Fibroblast of skin of abdomen (primary cell): ENCODE results near the gene VPS33A. TPM values are rescaled to one million over a fixed set of nuclear protein-coding genes. Genes with fewer than 3 reads are reported as not detected.
"Not testable (repeated sequence)": the region's sequence is repeated elsewhere in the genome, so short reads cannot be mapped to it uniquely, and the experiment has no call there.

Experiments used
- DNase-seq: peaks from one replicate; pipeline ENCODE4 v3.0.0-alpha.2; 2013
- polyA plus RNA-seq, 2 experiments: library from polyadenylated mRNA; unstranded; fragments of 120-200 nt; gene quantifications; one replicate each; pipeline ENCODE4 v1.2.1, GENCODE V29; 2013; ENCODE audit not compliant: insufficient read length in 2 of 2

The VPS33A gene
- 16.3 TPM for polyA plus RNA-seq (2013, experiment 1 of 2; ENCODE audit: insufficient read length)
- 14.2 TPM for polyA plus RNA-seq (2013, experiment 2 of 2; ENCODE audit: insufficient read length)

DNA sequence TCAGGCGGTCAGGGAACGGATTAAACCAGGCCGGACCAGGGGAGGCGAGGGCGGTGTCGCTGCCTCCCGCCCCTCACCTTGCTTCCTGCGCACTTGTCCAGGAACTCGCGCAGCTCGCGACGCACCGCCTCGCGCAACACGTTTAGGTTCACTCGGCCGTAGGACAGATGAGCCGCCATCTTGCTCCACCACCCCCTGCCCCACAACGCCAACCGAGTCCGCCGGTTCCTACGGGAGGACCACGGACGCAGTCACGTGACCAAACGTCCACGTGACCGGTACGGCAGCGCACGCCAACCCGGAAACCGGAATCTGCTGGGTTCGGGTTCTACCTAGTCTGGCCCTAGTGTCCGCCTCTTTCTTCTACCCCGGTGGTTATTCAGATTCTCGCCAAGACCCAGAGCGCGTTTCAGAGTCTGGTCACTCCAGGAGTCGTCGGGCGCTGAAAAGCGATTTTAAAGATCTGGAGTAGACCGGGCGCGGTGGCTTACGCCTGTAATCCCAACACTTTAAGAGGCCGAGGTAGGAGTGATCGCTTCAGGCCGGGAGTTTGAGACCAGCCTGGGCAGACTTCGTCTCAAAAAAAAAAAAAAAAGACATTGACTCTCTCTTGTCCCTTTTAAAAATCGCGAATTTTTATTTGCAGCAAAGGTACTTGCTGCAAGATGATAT lies at the start of gene VPS33A:
Gene VPS33A, minus strand, starts transcription at position 265 of the 672 bp plus-strand sequence. Its CDS starts 86 bp downstream, at position 179.
- DNase-seq, result peak; percentile 99

DNA sequence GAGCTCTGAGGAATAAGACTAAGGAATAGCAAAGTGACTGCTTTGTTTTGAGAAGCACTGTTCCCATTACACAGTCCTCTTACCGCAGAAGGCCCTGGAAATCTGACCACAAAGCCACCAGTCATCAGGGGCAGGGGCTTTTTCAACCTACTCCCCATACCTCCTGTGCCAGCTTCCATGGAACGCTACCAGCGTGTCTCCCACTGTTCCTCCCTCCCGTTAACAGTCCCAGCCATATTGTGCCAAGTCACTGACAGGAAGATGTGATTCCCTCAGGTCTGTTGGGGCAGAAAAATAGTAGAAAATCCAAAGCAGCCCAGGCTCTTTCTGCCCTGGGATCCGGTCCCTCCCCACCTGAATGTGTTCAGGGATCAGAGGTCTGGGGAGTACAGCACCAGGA lies 46.6 kb upstream of the VPS33A start:
- DNase-seq, result no peak

DNA sequence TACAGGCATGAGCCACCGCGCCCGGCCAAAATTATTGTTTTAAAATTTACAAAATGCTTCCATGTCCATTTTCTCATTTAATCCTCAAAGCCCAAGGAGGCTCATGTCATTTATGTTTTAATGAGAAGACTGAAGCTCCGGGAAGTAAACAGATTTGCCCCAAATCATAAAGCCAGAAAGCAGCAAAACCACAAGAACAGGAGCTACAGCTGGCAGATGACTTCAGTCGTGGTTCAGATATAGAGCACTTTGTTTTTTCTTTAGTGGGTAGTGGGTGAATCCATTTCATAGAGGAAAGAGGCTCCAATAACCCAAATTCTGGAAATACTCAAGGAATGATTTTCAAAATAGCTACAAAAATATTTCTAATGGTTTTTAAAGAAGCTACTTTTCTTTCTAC lies 45.4 kb upstream of the VPS33A start:
- DNase-seq, result no peak

DNA sequence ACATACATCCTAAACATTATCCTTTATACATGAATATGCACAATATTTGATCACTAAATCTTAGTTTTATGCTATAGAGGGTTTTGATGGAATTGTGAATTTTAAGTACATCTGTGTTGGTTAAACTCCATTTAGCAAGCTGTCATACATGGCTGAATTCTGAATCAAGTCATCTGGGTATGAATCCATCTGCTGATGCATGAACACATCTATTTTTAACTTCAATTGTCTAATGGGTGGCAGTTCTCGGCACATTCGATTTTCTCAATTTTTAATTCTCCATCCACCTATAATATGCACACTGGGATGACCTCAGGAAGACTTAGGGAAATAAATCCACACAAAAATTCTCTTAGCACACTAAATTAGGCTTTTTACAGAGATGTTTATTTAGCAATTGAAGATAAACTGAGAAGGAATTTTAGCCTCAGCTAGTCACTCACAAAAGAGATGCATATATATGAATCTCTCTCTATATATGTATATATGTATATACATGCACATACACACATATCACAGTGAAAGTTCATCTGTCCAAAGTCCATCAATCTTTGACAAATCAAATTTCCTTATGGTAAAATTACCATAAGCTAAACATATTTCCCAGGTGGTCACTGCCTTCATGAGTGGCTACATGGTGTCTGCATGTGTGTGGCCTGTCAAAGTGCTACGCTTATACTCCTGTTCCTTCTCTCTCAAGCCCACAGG lies 44.5 kb upstream of the VPS33A start:
- no peak for DNase-seq

DNA sequence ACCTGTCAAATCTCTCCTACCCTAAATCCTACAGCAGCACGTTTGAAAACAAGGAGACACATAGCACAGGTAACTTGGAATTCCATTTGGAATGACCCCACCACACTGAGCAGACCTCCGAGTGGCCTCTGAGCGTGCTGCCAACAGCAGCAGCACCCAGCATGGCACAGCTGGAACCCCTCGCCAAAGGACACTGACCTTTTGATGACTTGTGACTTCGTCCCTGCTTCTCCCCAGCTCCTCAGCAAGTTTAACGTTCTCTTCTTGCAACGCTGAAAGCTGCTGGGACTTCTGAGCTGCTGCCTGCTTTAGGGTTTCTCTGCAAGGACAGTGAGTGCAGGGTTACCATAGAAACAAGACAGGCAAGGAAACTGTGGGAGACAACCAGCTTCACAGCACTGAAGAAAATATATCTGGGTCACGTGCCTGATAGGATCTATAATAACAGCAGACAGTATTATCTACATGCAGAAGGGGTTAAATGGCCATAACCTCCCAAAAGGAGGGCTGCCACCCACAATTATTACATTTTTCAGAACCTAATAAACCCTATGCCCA lies 43.3 kb upstream of the VPS33A start:
- no peak for DNase-seq

DNA sequence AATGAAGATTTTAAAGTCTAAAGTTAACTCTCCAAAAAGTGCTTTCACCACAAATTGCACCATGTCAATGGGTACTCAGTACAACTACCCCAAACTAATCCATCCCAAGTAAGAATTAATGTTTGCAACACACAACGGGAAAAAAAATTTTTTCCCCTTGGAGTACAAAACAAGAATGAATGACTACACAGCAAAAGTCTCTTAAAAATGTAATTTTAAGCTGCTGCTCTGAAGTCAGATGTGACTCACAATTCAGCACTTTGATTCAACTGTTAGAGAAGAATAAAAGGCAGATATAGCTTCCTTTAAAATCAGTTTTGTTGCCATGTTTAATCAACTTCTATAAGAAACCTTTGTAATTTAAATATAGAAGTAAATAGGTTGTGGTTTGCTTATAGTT lies 42.5 kb upstream of the VPS33A start:
- peak; percentile 36 for DNase-seq

DNA sequence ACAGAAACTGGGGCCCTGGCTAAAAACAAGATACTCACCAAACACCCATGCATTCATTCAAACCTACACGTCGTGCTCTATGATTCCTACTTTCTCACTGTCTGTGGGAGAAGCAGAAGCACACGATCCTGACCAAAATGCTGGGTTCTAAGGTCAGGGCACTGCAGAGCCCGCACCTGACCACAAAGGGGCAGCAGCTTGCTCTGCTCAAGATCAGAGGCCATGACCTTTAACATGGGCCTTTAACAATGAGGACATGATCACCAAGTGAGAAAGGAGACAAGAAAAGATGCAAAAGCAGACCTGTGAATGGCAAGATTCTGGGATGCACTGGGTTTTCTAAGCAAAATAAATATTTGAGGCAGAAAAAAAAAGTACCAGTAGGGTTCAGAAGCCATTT lies 40.1 kb upstream of the VPS33A start:
- DNase-seq, result no peak

DNA sequence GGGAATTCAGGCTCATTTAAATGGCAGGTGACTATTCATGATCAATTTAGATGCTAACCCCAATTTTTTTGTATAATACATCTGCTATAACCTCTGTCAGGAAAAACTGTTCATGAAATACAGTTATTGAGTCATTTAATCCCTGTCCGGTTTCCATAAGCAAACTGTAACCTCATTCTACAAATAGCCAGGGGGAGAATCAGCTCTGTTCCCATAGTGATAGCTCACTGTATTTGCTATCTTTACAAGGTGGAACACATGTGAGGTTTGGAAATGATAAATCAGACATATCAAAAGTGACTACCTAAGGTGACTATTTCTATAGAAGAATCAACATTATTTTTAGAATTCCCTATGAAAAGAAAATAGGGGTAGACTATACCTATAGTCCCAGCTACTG lies 38.6 kb upstream of the VPS33A start:
- DNase-seq, result no peak

DNA sequence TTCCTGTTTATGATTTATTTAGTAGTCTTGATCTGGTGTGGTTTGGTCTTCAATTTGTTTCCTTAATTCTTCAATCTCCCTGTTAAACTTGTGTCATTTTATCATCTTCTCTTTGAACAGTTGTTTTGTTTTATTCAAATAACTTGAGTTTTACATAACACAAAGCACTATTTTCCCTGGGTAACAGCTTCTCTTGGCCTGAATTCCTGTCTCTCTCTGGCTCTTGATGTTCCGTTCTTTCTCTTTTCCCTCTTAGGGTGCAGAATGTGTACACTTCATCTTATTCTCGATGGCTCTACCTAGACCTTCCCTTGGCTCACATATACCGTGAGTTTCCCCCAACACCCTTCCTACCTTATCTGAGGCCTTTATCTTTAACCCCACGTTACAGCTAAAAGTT lies 36.8 kb upstream of the VPS33A start:
- DNase-seq, result no peak

DNA sequence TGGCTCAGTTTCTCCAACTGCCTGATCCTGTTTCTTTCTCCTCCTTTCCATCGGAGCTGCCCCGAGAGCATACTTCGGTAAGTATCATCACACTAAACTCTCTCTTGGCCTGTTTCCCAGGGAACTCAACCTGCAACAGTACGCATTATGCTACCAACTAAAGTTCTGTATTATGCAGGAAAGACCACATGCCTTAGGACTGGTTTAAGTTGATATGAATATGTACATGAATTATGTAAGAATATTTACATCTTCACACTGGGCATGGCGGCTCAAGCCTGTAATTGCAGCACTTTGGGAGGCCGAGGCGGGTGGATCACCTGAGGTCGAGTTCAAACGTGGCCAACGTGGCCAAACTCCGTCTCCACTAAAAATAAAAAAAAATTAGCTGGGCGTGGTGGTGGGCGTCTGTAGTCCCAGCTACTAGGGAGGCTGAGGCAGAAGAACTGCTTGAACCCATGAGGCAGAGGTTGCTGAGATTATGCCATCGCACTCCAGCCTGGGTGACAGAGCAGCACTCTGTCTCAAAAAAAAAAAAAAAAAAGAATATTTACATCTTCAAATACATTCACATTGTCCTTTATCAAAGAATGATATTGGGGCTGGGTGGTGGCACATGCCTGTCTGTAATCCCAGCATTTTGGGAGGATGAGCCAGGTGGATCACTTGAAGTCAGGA lies 31.9 kb upstream of the VPS33A start:
- DNase-seq, result no peak

DNA sequence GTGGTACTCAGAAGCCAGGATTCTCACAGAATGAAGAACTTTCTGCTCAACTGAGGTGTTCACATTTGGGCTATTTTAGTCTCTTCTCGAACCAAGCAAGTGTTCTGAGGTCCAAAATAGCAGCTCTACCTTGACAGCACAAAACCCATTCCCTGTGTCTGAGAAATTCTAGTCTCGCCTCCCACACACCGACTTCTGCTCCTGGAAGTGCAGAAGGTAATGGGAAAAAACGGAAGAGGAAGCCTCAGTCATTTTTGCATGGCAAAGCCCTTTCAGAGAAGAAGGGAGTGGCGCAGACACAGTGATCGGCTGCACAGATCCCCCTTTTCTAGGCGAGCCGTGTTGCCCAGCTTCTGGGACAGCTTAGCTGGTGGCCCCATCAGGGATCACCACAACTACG lies 31.2 kb upstream of the VPS33A start:
- no peak for DNase-seq

DNA sequence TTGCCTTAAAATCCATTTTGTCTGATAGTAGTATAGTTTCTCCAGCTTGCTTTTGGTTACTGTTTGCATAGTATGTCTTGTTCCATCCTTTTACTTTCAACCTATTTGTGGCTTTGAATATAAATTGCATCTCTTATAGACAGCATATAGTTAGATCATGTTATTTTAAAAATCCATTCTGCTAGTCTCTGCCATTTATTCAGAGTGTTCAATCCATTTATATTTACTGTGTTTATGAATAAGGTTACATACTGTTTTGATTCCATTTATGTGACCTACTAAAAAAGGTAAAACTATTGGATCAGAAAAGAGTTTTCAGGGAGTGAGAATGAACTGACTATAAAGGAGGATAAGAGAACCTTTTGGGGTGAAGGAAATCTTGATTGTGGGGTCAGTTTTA lies 29.6 kb upstream of the VPS33A start:
- no peak for DNase-seq

DNA sequence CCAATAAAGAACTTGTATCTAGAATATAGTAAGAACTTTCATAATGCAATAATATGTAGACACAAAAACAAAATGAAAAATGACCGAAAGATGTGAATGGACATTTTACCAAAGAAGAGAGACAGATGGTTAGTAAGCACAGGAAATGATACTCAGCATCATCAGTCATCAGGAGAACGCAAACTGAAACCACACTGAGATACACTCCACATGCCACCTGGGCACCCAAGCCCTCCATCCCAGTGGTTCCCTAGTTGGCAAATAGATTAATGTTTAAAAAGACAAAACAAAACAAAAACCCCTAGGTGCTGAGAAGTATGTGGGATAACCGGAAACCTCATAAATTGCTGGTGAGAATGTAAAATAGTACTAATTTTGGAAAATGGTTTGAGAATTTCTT lies 26.8 kb upstream of the VPS33A start:
- no peak for DNase-seq

DNA sequence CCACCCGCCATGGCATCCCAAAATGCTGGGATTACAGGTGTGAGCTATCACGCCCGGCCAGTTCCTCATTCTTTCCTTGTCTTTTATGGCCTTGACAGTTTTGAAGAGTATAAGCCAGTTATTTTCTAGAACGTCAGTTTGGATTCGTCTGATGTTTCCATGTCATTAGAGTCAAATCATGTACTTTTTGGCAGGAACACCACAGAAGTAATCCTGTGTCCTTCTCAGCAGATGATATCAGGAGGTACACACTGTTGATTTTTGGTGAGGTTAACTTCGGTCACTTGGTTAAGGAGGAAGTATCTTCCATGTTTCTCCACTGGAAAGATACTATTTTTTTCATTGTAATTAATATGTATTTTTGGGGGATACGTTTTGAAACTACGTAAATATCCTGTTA lies 25.1 kb upstream of the VPS33A start:
- no peak for DNase-seq

DNA sequence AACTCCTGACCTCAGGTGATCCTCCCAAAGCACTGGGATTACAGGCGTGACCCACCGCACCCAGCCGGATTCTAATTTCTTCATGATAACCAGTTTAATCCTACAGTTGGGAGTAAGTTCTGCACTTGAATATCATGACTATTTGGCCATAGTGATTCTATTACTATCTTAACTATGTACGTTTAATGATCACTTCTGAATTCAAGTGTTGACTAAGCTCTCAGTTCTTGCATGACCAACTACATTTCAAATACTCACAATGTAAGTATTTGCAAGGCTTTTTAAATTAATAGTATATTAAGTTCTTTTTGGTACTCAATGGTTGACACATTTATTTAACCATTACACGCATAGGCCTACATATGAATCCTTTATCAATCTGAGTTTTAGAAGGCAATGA lies 17.4 kb upstream of the VPS33A start:
- no peak for DNase-seq

DNA sequence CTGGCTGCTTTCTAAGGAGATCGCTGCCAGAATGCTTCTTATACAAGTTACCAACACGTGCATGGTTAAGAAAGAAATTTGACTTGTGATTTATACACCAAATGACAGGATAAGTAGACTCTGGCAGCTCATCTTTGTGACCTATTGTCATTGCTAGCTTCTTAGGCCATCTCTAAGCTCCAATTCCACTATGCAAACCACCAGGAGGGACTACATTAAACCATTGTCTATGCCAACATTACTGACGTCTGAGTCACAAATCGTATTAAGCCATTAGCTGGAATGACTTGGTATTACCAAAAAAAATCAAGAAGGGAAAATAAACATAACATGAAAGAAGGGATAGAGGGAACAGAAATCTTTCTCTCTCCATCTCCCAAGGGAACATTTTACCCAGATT lies 15.8 kb upstream of the VPS33A start:
- DNase-seq, result peak; percentile 73

DNA sequence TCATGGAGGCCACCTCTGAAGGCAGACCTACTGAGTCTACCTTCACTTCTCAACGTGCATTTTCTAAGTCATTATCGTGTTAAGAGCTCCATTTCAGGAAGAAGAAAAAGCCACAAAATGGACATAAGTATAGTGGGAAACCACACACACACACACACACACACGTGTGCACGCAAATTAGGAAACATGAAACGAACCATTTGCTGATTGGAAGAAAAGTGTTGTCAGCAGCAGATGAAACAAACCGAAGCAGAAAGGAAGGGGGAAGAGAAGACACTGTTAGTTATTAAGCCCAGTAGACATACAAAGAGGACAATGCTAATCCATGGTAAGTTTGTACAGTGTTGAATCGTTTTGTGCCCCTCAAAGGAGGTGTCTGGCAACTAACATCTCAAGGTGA lies 9.9 kb upstream of the VPS33A start:
- no peak for DNase-seq

DNA sequence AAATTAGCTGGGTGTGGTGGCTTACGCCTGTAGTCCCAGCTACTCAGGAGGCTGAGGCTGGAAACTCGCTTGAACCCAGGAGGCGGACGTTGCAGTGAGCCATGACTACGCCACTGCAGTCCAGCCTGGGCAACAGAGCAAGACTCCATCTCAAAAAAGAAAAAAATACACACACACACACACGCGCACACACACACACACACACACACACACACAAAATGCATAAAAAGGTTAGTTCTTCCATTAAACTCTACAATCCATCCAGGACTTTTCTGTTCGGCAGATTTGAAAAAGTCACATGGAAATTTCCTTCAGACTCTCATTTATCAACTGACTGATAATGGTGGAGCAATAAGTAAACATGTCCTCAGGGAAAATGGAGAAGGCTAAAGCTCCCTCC lies 9.2 kb upstream of the VPS33A start:
- DNase-seq, result no peak

DNA sequence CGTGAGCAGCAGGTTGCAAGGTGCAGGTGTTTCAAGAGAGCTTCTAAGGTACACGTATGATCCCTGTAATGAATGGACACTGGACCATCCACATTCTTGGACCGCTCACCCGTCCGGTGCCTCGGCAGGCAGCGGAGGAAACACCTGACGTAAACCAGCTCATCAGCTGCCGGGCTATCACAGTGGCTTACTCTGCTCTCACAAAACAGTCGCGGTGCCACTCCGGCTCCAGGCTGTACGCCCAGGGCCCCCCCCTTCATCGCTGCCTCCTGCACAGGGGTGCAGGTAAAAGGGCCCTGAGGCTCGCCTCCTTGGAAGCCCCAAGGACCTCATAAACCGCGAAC lies 436 bp downstream of the VPS33A start:
- peak; percentile 5 for DNase-seq

DNA sequence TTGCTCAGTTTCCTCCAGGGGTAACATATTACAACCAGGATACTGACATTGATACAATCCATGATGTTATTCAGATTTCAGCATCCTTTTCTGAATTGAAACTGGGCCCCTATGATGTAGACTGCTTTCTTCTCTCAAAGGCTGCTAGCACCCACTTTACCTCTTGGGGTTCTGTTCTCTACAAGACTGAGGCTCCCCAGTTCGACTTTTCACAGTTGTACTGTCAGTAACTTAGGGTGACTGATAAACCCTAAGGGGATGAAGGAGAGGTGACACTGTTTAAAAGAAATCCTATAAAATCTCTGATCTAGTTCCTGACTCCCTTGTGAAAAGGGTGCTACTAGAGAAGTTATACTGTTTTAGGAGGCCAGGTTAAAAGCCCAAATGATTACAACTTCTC lies 818 bp downstream of the VPS33A start:
- no peak for DNase-seq

DNA sequence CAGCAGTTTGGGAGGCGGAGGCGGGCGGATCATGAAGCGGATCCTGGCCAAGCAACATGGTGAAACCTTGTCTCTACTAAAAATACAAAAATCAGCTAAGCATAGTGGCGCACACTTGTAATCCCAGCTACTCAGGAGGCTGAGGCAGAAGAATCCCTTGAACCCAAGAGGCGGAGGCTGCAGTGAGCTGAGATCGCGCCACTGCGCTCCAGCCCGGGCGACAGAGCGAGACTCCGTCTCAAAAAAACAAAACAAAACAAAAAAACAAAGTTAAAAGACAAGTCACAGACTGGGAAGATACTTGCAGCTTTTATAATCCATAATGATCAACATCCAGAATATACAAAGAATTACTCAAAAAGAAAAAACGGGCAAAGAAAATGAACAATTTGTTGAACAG lies 5.6 kb downstream of the VPS33A start:
- not testable (repeated sequence) for DNase-seq

DNA sequence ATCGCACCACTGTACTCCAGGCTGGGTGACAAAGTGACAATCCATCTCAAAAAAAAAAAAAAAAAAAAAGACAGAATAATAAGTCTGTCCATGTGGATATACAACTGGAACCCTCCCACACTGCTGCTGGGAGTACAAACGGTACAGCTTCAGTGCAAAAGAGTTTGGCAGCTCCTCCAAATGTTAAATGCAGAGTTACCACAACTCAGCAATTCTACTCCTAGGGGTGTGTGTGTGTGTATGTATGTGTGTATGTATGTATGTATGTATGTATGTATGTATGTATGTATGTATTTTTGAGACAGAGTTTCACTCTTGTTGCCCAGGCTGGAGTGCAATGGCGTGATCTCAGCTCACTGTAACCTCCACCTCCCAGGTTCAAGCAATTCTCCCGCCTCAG lies 7.4 kb downstream of the VPS33A start:
- DNase-seq, result not testable (repeated sequence)

DNA sequence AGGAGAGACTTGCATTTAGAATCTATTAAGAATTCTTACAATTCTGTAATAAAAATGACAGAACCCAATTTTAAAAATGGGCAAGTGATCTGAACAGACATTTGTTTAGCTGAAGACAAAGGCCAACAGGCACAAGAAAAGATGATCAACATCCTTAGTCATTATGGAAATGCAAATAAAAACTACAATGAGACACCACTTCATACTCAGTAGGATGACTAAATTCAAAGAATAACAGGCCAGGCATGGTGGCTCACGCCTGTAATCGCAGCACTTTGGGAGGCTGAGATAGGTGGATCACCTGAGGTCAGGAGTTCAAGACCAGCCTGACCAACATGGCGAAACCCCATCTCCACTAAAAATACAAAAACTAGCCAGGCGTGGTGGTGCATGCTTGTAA lies 7.8 kb downstream of the VPS33A start:
- DNase-seq, result not testable (repeated sequence)

DNA sequence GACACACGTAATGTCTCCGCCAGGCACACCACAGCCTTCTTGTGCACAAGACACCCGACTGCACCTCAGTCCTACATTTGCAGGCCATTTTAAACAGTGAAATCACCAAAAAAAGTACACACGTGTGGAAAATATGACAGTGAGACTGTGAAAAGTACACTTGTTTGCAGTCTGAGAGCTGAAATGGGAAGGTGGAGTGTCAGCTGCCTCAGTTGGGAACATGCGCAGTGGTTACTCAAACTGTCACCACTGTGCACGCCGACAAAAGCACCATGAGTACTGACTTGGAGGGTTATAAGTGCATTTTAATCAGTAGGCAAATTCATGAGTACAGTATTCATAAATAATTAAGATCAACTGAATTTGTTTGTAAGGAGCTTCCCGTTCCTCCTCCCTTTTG lies 15.8 kb downstream of the VPS33A start:
- DNase-seq, result no peak
